OCI-LY3 (cell line): Measurements from ENCODE around the gene NME9.

ENCODE experiments used
- EZH2phosphoT487 ChIP-seq: fragments of 200-600 bp; shearing (Covaris generic); IDR thresholded peaks from 2 replicates; pipeline ENCODE4 v1.6.1; 2018; ENCODE audit warnings: antibody characterized with exemption, mixed run types, low read depth
- TF ChIP-seq, protein P1 (sequence below): fragments of 200-600, 300-600 bp; sonication (generic); IDR thresholded peaks from 2 replicates; pipeline ENCODE4 v1.5.1; 2014; ENCODE audit warnings: antibody characterized with exemption, low read length, low read depth

DNA sequence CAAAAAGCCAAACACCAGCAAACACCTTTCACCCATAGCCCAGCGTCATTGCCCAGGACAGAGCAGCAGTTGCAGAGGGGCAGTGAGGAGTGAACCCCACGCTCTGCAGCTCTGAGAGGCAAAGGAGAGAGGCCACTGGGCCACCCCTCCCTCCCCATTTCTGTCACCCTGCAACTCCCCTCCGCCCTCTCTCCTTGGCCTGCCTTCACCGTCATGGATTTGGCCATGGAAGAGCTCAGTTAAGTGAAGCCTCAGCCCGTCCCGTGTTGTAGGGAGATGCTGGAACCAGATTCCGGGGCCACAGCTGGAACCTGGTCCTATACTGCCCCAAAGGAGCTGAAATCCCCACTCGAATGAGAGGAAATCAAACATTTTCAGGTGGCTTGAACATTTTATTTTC lies 40.7 kb upstream of the NME9 start:
- TF ChIP-seq, protein P1, sequence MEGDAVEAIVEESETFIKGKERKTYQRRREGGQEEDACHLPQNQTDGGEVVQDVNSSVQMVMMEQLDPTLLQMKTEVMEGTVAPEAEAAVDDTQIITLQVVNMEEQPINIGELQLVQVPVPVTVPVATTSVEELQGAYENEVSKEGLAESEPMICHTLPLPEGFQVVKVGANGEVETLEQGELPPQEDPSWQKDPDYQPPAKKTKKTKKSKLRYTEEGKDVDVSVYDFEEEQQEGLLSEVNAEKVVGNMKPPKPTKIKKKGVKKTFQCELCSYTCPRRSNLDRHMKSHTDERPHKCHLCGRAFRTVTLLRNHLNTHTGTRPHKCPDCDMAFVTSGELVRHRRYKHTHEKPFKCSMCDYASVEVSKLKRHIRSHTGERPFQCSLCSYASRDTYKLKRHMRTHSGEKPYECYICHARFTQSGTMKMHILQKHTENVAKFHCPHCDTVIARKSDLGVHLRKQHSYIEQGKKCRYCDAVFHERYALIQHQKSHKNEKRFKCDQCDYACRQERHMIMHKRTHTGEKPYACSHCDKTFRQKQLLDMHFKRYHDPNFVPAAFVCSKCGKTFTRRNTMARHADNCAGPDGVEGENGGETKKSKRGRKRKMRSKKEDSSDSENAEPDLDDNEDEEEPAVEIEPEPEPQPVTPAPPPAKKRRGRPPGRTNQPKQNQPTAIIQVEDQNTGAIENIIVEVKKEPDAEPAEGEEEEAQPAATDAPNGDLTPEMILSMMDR = no peak
- TF ChIP-seq EZH2phosphoT487 = no peak
